Stimulated activated CD4-positive, alpha-beta T cell treated with anti-CD3 and anti-CD28 coated beads, Interleukin-1b, Interleukin-23, amount 100 ng/mL, for 24 hours (primary cell): ENCODE measurements around the gene TIMM10B.

Source experiments
- DNase-seq, 4 experiments: peaks; one replicate each; pipeline ENCODE4 v3.0.0-alpha.2; 2020; ENCODE audit warnings: low read depth in 4 of 4, low spot score in 1 of 4

Gene TIMM10B

DNA sequence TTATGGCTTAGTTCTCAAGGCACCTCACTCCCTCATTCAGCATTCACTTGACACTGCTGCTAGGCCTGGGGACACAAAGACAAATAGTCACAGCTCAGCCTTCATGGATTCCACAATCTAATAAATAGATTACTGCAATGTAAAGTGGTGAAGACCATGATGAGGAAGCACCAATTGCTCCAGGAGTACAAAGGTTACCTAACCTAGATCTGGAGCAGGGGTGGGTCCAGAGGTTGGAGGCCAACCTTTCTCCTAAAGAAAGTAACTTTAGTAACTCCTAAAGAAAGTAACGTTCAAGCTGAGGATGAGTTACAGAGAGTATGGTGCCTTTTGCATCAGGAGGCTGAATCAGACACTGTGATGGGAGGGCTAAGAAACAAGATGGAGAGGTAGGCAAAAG, 11.7 kb upstream of the TIMM10B start:
- DNase-seq, result no peak

- no peak for DNase-seq
These were observed 8.4 kb upstream of the TIMM10B start for GRCh38 chr11:6472934-6473333.

- peak; percentile 35 to 61 (median 48) for DNase-seq
These were observed 7.6 kb upstream of the TIMM10B start, which contains the start of gene TRIM3 for GRCh38 chr11:6473451-6474412. Gene TRIM3 (minus strand): TSS chr11:6473941. CDS start chr11:6465695, 8,246 bp downstream.

DNA sequence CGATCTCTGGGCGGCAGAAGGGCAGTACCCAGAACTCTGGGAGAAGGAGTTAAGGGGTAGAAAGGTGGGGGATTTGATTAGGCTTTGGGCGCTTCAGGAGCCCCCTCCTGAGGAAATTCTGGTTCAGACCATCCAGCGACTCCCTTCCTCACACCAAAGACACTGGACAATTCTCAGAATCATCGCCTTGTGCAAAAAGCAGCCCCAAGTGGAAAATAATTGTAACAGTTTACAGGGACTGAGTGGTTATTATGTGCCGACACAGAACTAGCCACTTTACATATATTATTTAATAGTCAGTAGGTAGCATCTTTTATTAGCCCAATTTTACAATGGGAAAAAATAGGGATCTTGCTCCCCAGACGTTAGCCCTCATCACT, 6.9 kb upstream of the TIMM10B start:
- no peak for DNase-seq

DNA sequence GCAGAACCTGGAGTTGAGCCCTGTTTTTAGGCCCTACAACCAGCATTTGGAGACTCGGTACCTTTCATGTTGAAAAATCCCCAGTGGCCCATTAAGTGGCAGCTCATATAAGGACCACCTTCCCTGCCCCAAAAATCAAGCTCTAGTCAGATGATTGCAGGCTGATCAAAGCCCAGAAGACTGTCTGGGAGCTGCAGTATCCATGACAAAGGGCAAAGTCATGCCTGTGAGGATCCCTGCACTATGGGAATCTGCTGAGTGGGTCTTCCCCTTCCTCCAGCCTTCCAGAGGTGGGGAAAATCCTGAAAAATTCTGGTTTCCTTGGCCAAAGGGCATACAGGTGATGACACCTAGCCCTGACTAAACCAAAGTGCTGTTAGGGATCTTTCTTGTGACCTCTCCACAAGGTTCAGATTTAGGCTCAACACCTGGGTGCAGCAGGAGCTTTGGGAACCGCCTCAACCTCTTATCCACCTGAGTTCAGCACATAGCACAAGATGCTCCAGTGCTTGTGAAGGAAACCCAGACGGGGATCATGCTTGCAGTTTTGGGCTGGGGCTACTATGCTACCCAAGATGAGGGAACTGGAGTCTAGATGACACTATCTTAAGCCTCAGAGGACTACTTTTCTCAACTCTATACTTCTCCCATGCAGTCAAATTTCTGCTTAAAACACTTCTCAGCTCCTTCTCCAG, 6.3 kb upstream of the TIMM10B start:
- DNase-seq, result no peak

DNA sequence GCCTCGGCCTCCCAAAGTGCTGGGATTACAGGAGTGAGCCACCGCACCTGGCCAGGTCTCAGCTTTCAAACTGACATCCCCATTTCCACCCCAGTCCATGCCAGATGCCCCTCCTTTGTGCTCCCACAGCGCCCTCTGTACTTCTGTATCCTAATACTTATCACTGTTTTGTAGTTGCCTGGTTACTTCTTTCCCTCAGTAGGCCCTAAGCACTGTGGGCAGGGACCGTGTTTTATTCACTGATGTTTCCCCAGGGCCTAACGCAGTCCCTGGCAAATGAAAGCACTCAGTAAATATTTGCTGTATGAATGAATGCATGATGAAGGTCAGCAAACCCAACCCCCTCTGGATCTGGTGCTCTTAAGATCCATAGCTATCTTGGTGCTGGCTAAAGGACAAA, 5.4 kb upstream of the TIMM10B start:
- no peak for DNase-seq

GRCh38 chr11:6476571-6476970, 4.7 kb upstream of the TIMM10B start:
- DNase-seq, result no peak

DNA sequence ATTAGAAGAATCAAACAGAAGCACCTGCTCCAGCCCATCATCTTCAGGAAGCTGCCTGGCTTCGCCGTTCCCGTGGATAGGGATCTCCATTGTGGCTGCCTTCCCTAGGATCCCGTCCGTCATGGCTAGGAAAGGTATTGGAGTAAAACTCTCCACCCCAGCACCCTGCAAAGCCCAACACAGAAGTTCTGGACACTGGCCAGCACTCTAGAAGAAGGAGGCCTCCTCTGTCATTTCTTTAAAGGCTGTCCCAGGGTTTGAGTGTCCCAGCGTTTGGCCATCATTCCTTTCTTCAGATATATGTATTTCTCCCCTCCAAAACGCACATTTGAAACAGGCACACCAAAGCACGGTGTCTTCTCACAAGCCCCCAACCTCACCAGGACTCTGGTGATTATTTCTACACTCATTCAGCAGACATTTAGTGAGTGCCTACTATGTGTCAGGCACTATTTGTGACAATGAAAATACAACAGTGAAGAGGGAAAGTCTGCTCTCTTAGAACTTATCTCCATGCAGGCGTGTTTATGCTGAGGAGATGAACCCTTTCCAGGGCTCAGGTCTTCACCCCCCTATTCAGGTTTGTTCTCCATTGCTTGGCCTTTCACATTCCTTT, 894 bp upstream of the TIMM10B start:
- no peak for DNase-seq

DNA sequence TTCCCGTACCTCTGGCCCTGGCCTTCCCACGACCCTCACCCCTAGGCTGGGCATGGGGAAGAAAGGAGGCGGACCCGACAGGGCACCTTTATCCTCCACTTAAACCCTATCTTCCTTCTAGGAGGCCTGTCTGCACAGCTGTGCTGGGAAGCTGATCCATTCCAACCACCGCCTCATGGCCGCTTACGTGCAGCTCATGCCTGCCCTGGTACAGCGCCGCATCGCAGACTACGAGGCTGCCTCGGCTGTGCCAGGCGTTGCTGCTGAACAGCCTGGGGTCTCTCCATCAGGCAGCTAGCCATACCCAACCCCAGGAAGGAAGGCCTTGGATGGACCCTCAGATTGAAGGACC, 599 bp downstream of the TIMM10B start:
- no peak for DNase-seq

DNA sequence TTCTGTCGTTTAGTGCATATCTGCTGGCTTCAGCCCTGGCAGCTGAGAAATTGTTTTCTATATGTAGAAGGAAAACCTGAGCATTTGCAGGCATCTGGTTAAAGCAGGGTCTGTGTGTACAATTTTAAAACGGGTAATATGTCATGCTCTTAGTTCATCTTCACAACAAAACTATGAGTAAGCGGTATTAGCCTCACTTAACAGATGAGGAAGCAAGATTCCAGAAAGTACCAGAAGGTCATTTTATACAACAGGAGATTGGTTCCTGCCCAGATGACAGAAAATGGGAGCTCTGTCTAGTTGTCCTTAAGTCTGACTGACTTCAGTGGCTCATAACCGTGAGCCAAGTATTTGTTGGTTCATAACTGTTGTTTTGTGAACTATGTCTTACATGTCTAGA, 1.1 kb downstream of the TIMM10B start:
- DNase-seq, result no peak

GRCh38 chr11:6483015-6483414, 1.7 kb downstream of the TIMM10B start:
- no peak for DNase-seq

DNA sequence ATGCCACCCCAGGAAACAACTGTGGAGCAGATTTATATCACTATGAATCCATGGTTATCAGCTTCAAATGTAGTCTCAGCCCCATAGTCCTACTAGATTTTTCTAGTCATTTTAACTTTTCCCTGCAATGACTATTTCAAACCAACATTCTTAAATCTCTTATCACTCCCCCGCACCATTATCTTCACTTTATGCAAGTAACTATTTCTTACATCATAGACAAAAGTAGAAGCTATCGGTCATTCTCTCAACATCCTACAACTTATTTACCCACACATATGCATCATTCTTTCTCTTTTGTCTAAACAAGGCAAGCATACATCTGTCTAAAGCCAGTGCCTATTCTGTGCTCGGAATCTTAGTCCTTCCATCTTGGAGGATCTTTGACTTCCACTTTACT, 4.4 kb downstream of the TIMM10B start:
- no peak for DNase-seq

DNA sequence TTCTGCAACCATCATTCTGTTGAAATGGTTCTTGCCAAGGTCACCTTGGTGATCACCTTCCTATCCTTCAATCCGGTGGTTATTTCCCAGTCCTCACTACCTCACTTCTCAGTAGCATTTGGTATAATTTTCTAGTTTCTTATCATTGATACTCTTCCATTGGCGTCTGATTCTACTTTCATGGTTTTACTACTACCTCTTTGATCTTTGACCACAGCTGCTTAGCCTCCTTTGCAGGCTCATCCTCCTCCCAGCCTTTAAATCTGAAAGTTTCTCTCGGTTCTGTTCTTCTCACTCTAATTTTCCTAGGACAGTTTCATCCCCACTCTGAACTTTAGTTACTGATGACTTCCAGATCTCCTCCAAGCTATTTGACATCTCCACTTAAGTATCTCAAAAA, 5.0 kb downstream of the TIMM10B start:
- no peak for DNase-seq

GRCh38 chr11:6486938-6487337, 5.6 kb downstream of the TIMM10B start:
- no peak for DNase-seq

DNA sequence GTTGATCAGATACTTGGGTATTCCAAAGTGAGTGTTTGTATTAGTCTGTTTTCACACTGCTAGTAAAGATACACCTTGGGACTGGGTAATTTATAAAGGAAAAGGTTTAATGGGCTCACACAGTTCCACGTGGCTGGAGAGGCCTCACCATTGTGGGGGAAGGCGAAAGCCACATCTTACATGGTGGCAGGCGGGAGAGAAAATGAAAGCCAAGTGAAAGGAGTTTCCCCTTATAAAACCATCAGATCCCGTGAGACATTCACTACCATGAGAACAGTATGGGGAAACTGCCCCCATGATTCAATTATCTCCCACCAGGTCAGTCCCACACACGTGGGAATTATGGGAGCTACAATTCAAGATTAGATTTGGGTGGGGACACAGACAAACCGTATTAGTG, 7.0 kb downstream of the TIMM10B start:
- no peak for DNase-seq

DNA sequence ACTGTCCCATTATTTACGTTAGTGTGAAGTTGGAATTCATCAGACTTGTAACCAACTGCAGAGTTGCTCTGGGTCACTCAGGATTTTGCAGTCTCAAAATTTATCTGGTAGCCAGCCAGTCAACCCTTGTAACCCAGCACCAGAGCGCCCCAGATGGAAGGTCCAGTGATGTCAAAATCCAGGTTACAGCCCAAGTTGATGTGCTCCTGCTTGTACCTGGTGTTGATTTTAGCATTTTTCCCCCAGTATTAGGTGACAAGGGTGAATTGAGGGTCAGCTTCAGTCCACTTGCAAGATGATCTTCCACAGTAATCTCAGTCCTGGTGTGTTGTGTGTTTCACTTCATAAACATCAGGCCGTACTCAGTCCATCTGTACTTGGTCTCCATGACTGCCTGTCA, 7.5 kb downstream of the TIMM10B start:
- DNase-seq, result no peak

GRCh38 chr11:6489306-6489705, 8.0 kb downstream of the TIMM10B start:
- DNase-seq, result no peak

- DNase-seq, result no peak
These were observed 16.0 kb downstream of the TIMM10B start, which contains the start of gene DNHD1 for GRCh38 chr11:6497069-6497839. Gene DNHD1 (plus strand): TSS chr11:6497280. CDS start chr11:6498216, 936 bp downstream.

DNA sequence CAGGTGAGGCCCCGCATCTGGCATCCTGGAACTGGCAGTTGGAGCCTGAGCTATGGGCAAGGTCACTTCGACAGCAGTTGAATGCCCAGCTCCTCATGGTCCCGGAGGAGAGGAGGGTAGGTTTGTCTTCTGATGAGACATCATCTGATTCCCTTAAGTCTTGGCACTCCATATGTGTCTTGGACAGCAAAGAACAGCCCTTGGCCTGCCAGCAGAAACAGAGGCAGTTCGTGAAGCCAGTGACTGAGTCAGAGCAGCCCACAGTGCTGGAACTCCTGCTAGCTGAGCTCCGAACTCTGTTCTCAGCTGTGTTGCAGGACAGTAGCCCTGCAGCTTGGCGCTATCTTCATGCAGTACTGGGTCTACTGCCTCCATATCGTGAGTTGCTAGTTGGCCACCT, 16.8 kb downstream of the TIMM10B start:
- DNase-seq, result no peak

GRCh38 chr11:6498544-6498943, 17.2 kb downstream of the TIMM10B start:
- DNase-seq, result no peak

- no peak for DNase-seq
These were observed 21.1 kb downstream of the TIMM10B start for GRCh38 chr11:6502382-6502781.
